Mammary microvascular endothelial cell (primary cell): ENCODE results near the gene MYPN. TPM values are rescaled to one million over a fixed set of nuclear protein-coding genes. Genes with fewer than 3 reads are reported as not detected.

Experiments used
- total RNA-seq: library from RNA; depleted of rRNA; stranded (reverse); fragments of >200 nt; gene quantifications from 2 replicates; pipeline ENCODE4 v1.2.3, GENCODE V29; 2015

MYPN gene
- total RNA-seq = 0.40 and 0.79 TPM in 2 replicates

GRCh38 chr10:68109331-68109730 is at the start of gene MYPN:
Gene MYPN, plus strand, starts transcription at chr10:68109488. Its CDS starts 11,951 bp downstream, at chr10:68121439.

GRCh38 chr10:68074775-68075549 is 34.3 kb upstream of the MYPN start, which contains the start of gene HERC4:
Gene HERC4, minus strand, starts transcription at chr10:68075283. Its CDS starts 2,175 bp downstream, at chr10:68073108.

GRCh38 chr10:68231817-68232251 is 122.5 kb downstream of the MYPN start, which contains the start of gene ATOH7:
Gene ATOH7, minus strand, starts transcription at chr10:68232113. Its CDS starts 436 bp downstream, at chr10:68231677.

Other genes starting within 250 kb of the MYPN start
- gene SIRT1, start 224.8 kb upstream of the MYPN start, total RNA-seq = 8.3 TPM in 2 replicates
- 28.6 and 34.1 TPM in 2 replicates for gene HERC4, start 34.2 kb upstream of the MYPN start, total RNA-seq
- not detected in 2 replicates for gene ATOH7, start 122.6 kb downstream of the MYPN start, total RNA-seq
- 21.5 and 25.9 TPM in 2 replicates for gene HNRNPH3, start 222.6 kb downstream of the MYPN start, total RNA-seq
- gene PBLD, start 223.4 kb downstream of the MYPN start, total RNA-seq = 2.5 TPM in 2 replicates